EL (cell line): ENCODE measurements around the gene SHROOM3.

ENCODE experiments used
- DNase-seq: peaks from one replicate; pipeline ENCODE4 v3.0.0-alpha.2; 2016

Gene SHROOM3

GRCh38 chr4:76666944-76667532 lies 232.0 kb downstream of the SHROOM3 start:
- no peak for DNase-seq

GRCh38 chr4:76670631-76671030 lies 235.6 kb downstream of the SHROOM3 start:
- DNase-seq, result no peak

DNA sequence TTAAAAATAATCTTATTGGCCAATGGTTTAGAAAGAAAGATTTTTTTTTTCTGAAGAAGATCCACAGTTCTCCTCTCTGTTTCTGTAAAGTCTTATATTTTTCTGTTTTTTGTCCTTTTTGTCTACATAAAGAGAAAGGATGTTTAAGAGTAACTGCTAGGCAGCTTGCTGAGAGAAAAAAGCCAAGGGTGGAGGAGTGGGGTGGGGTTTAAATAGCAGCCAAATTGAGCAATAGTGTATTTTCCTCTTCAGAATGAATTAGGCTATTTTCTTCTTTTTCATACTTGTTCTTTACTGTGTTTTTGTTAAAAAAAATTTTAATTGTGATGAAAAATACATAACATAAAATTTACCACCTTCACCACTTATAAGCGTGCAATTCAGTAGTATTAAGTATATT lies 238.3 kb downstream of the SHROOM3 start:
- no peak for DNase-seq

- DNase-seq, result no peak
Observed at GRCh38 chr4:76674983-76675382, 240.0 kb downstream of the SHROOM3 start.

GRCh38 chr4:76677571-76678326 lies 242.7 kb downstream of the SHROOM3 start:
- DNase-seq, result no peak

DNA sequence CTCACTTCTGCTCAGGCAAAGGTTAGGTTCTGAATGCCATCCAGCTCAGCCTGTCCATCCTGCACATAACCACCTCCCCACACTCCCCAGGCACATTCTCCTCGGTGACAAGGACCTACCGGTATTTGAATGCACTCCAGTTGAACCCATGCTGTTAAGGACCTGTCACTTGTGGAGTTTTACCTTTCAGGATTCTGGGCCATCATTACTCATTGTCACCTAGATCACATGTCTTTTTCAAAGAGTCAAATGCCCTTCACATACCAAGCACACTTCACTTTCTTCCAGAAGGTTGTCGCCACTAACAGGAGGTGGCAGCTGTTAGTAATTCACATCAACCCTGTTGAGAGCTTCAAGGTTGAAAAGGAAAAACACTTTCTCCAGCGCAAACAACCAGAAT lies 244.7 kb downstream of the SHROOM3 start:
- DNase-seq, result no peak

- no peak for DNase-seq
Observed at GRCh38 chr4:76680952-76681351, 245.9 kb downstream of the SHROOM3 start.

DNA sequence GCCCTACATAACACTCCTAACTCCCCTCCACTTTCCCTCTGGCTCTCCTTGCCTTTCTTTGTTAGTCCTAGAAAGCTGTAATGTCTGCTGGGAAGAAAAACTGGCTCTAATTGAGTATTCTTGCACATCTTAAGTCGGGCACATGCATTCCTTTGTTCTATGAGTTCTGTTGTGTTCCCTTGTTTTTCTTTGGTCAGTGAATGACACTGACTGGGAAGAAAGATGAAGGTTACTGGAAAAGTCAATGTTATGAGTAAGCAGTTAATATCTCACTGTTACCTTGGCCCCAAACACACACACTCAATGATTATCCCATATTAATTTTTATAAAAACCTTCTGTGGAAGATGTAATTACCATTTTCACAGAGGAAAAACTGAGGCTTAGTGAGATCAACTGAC lies 247.0 kb downstream of the SHROOM3 start:
- no peak for DNase-seq

- no peak for DNase-seq
Observed at GRCh38 chr4:76683144-76683543, 248.1 kb downstream of the SHROOM3 start.

- no peak for DNase-seq
Observed at GRCh38 chr4:76687746-76688448, 252.9 kb downstream of the SHROOM3 start.

- DNase-seq, result no peak
Observed at GRCh38 chr4:76688619-76689144, 253.7 kb downstream of the SHROOM3 start.

- DNase-seq, result peak; percentile 53
Observed at GRCh38 chr4:76689145-76689817, 254.3 kb downstream of the SHROOM3 start.

- DNase-seq, result peak; percentile 56
Observed at GRCh38 chr4:76690011-76690905, 255.2 kb downstream of the SHROOM3 start.

DNA sequence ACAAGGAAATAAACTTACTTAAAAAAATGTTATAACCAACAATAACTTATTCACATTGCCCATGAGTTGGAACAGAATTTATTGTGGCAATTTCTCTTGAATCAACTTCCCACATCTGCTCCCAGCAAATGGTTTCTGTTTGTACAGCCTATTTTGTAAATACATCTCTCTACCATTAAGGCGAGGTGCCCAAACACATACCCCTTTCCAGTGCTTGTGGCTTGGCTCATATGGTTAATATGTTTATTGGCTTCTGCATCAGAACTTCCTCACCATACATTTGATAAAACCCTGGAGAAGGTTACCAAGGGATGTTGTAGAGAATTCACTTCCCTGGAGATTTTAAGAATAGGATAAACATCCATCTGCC lies 255.9 kb downstream of the SHROOM3 start:
- DNase-seq, result peak; percentile 8

DNA sequence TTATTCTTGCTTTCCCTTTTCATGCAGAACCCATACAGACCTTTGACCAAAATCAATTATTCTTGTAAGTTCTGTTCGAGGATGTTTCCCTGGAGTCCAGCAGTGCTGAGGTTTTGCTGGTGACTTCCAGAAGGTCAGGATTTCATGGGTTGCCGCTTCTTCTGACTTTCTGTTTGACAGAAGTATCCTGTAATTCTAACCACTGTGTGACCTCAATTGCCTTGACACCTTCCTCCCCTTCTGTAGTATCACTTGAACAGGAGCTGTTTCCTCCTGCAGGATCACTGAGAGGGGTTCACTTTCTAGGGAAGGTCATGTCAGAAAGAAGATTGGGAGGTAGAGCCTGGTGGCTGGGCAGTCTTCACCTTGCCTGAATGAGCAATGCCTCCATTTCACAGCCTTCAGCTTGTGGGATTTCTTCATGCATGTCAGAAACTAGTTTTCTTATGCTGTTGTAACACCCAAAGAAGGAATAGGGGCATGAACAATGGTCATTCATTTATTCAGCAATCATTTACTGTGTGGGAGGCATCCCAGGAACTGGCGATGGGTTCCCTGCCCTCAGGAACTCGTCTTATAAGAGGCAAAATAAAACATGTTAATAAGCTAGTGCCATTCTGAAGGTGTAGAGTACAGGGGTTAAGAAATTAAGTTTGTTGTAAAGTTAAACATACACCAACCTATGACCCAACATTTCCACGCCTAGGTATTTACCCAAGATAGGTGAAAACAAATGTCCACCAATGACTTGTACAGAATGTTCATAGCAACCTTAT lies 257.0 kb downstream of the SHROOM3 start:
- no peak for DNase-seq

- no peak for DNase-seq
Observed at GRCh38 chr4:76692761-76693160, 257.7 kb downstream of the SHROOM3 start.

GRCh38 chr4:76694056-76694455 lies 259.0 kb downstream of the SHROOM3 start:
- DNase-seq, result no peak

DNA sequence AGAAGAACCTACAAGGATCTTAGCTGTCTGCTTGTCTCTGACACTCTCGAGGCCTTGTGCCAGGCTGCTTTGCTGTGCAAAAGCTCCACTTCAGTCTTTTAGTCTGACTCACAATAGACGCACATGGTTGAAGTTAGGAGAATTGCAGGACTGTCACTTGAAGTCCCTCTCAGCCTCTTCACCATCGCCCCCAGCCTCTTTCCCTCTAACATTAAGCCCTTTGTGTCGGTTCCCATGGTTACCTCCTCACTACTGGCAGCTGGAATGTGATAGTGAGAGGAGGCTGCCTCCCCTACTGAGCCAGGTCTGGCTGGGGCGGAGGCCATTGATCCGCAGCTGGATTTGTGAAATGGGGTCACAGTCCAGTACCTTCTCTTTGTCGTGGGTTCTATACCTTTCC lies 261.1 kb downstream of the SHROOM3 start:
- peak; percentile 14 for DNase-seq

DNA sequence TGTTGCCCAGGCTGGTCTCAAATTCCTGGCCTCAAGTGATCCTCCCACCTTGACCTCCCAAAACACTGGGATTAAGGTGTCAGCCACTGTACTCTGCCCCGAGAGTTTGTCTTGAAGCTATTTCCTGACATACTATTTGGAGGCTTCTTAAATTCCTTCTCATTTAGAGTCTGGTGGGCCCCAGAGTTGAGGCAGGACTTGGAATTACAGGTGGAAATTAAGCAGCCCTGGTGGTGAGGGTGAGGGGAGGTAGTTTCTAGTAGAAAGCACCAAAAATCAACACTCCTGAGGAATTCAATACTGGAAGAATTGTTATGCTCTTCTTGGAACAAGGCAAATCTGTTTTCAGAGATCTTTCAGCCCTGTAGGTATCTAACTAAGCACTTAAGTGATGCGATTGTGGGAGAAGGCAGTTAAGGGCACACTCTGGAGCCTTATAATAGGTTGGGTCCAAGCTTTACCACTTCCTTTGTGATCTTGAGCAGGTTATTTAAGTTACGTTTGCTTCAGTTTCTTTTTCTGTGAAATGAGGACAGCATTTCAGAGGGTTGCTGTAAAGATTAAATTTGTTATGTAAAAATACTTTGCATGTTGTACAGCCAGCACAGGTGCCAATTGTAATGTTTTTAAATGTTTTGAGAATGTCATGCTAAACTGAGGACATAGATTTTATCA lies 262.2 kb downstream of the SHROOM3 start:
- no peak for DNase-seq

- DNase-seq, result no peak
Observed at GRCh38 chr4:76698141-76698540, 263.1 kb downstream of the SHROOM3 start.
